ENCODE measurements around the gene SPDEF. TPM values are rescaled to one million over a fixed set of nuclear protein-coding genes. Genes with fewer than 3 reads are reported as not detected.
A peak's percentile ranks its signal among the peaks of the same experiment; 100 is the strongest.

SPDEF gene
- total RNA-seq, 1 experiment from 2014 or later: 0.21 TPM

- no peaks in the 10 kb centered on the region for H3K36me3 ChIP-seq (replicated peaks; ENCODE audit: control insufficient read depth, insufficient read depth, low read length)
- no peaks in the 10 kb centered on the region for H3K27me3 ChIP-seq (ENCODE audit: control insufficient read depth, insufficient read depth, low read length)
- no peak overlapping the region for H3K4me3 ChIP-seq (ENCODE audit: insufficient read depth, low read depth, low read length)
- peak; percentile 49 for DNase-seq
These were observed 18.6 kb upstream of the SPDEF start for GRCh38 chr6:34574647-34575293.

DNA sequence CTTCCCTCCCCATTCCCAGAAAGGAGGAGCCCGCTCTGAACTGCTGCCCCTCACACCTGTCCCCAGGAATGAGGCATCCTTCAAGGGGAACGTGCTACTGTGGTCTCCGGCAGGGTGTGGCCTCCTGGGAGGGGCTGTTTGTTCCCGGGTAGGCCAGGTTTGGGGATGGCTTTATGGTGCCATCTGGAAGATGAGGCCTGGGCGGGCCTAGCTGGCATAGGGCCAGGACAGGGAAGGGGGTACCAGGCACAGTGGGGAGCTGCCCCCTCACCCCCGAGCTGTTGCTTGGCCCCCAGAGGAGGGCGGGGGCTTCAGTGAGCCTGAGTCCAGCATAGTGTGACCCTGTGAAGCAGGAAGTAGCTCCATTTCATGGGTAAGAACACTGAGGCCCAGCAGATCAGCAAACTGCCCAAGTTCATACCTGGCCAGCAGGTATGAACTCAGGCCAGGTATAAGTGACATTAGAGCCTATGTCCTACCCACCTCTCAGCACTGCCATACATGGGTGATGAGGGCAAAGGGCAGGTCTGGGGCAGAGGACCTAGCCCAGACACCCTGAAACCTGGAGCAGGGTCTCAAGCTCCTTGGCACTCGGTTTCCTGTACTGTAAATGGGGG is 17.5 kb upstream of the SPDEF start:
- H3K27me3 ChIP-seq (ENCODE audit: control insufficient read depth, insufficient read depth, low read length): no peaks in the 10 kb centered on the region
- no peak overlapping the region for H3K4me3 ChIP-seq (ENCODE audit: insufficient read depth, low read depth, low read length)
- DNase-seq: peak; percentile 65
- no peaks in the 10 kb centered on the region for H3K36me3 ChIP-seq (replicated peaks; ENCODE audit: control insufficient read depth, insufficient read depth, low read length)

- peak; percentile 37 for DNase-seq
- no peaks in the 10 kb centered on the region for H3K27me3 ChIP-seq (ENCODE audit: control insufficient read depth, insufficient read depth, low read length)
- no peaks in the 10 kb centered on the region for H3K36me3 ChIP-seq (replicated peaks; ENCODE audit: control insufficient read depth, insufficient read depth, low read length)
- no peak overlapping the region for H3K4me3 ChIP-seq (ENCODE audit: insufficient read depth, low read depth, low read length)
These were observed 16.5 kb upstream of the SPDEF start for GRCh38 chr6:34572585-34572984.

GRCh38 chr6:34572021-34572420 is 15.9 kb upstream of the SPDEF start:
- Histone ChIP-seq H3K27me3 (ENCODE audit: control insufficient read depth, insufficient read depth, low read length) (no peaks in the 10 kb centered on the region), H3K36me3 (replicated peaks; ENCODE audit: control insufficient read depth, insufficient read depth, low read length) (no peaks in the 10 kb centered on the region), H3K4me3 (ENCODE audit: insufficient read depth, low read depth, low read length) (no peak overlapping the region)
- DNase-seq: peak; percentile 74

GRCh38 chr6:34571388-34571787 is 15.3 kb upstream of the SPDEF start:
- no peak overlapping the region for H3K4me3 ChIP-seq (ENCODE audit: insufficient read depth, low read depth, low read length)
- peak; percentile 39 for DNase-seq
- no peaks in the 10 kb centered on the region for H3K27me3 ChIP-seq (ENCODE audit: control insufficient read depth, insufficient read depth, low read length)
- no peaks in the 10 kb centered on the region for H3K36me3 ChIP-seq (replicated peaks; ENCODE audit: control insufficient read depth, insufficient read depth, low read length)

- Histone ChIP-seq H3K36me3 (replicated peaks; ENCODE audit: control insufficient read depth, insufficient read depth, low read length) (no peaks in the 10 kb centered on the region), H3K4me3 (ENCODE audit: insufficient read depth, low read depth, low read length) (no peak overlapping the region), H3K27me3 (ENCODE audit: control insufficient read depth, insufficient read depth, low read length) (no peaks in the 10 kb centered on the region)
- DNase-seq: peak; percentile 41
These were observed 14.1 kb upstream of the SPDEF start for GRCh38 chr6:34570066-34570833.

GRCh38 chr6:34569361-34569973 is 13.3 kb upstream of the SPDEF start:
- peak; percentile 25 for DNase-seq
- Histone ChIP-seq H3K36me3 (replicated peaks; ENCODE audit: control insufficient read depth, insufficient read depth, low read length) (no peaks in the 10 kb centered on the region), H3K27me3 (ENCODE audit: control insufficient read depth, insufficient read depth, low read length) (no peaks in the 10 kb centered on the region), H3K4me3 (ENCODE audit: insufficient read depth, low read depth, low read length) (no peak overlapping the region)

DNA sequence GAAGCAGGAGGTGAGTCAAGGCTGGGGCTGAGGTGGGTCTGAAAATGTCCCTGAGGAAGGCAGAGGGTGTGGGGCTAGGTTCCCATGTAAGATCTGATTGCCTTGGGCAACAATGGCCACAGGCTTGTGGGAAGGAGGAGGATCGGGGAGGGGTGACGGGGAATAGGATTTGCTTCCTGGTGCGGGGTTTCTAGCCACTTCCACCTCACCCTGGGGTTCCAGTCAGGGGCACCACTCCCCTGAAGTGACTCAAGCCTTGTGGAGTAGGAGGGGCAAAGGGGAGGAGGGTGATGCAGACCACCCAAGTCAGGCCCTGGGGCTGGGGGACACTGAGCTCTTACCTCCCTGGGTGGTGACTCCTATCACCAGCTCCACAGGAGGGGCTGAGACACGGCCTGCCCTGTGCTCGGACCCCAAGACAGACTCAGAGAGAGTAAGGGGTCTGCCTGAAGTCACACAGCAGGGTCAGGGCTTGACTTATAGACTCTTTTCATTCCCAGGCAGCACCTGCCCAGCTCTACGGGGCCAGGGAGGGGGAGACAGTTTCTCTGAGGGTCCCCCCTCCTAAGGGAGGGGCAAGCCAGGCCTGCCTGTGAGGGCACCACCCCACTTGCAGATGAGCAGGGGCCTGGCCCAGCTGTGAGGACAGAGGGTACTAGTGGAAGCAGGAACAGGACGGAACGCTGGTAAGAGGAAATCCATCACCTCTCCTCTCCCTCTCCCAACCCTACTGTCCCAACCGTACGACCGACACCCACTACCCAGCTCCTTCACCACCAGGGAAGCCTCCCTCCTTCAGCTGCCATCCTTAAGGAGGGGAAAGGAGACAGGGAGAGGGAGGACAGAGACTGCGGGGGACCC is 12.4 kb upstream of the SPDEF start:
- Histone ChIP-seq H3K36me3 (replicated peaks; ENCODE audit: control insufficient read depth, insufficient read depth, low read length) (no peaks in the 10 kb centered on the region), H3K4me3 (ENCODE audit: insufficient read depth, low read depth, low read length) (no peak overlapping the region), H3K27me3 (ENCODE audit: control insufficient read depth, insufficient read depth, low read length) (no peaks in the 10 kb centered on the region)
- peak; percentile 70 for DNase-seq

- peak; percentile 48 for DNase-seq
- Histone ChIP-seq H3K36me3 (replicated peaks; ENCODE audit: control insufficient read depth, insufficient read depth, low read length) (no peaks in the 10 kb centered on the region), H3K27me3 (ENCODE audit: control insufficient read depth, insufficient read depth, low read length) (no peaks in the 10 kb centered on the region), H3K4me3 (ENCODE audit: insufficient read depth, low read depth, low read length) (no peak overlapping the region)
These were observed 10.9 kb upstream of the SPDEF start for GRCh38 chr6:34566830-34567546.

DNA sequence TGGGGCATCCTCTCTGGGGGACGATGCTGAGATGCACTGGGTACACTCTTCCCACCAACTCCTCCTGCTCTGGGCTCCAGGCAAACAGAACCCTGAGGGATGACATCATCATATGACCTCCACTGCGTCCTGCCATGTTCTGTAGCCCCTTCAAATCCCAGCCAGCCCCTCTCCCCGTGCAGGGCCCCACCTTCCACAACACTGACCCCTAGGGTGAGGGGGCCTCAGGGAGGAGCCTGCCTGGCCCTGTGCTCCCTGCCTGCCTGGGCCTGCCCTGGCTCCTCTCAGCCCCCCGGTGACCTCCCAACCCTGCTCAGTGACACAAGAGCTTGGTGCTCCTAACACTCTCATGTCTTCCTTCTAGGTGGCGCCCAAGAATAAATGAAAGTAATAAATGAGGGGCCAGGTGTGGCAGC is 9.6 kb upstream of the SPDEF start:
- H3K4me3 ChIP-seq (ENCODE audit: insufficient read depth, low read depth, low read length): no peak overlapping the region
- peak; percentile 75 for DNase-seq
- no peaks in the 10 kb centered on the region for H3K27me3 ChIP-seq (ENCODE audit: control insufficient read depth, insufficient read depth, low read length)
- no peaks in the 10 kb centered on the region for H3K36me3 ChIP-seq (replicated peaks; ENCODE audit: control insufficient read depth, insufficient read depth, low read length)

- Histone ChIP-seq H3K4me3 (ENCODE audit: insufficient read depth, low read depth, low read length) (no peak overlapping the region), H3K36me3 (replicated peaks; ENCODE audit: control insufficient read depth, insufficient read depth, low read length) (no peaks in the 10 kb centered on the region), H3K27me3 (ENCODE audit: control insufficient read depth, insufficient read depth, low read length) (no peaks in the 10 kb centered on the region)
- no peak for DNase-seq
These were observed 8.1 kb upstream of the SPDEF start for GRCh38 chr6:34564181-34564580.

GRCh38 chr6:34563513-34563870 is 7.4 kb upstream of the SPDEF start:
- no peaks in the 10 kb centered on the region for H3K27me3 ChIP-seq (ENCODE audit: control insufficient read depth, insufficient read depth, low read length)
- peak; percentile 28 for DNase-seq
- H3K4me3 ChIP-seq (ENCODE audit: insufficient read depth, low read depth, low read length): no peak overlapping the region
- no peaks in the 10 kb centered on the region for H3K36me3 ChIP-seq (replicated peaks; ENCODE audit: control insufficient read depth, insufficient read depth, low read length)

DNA sequence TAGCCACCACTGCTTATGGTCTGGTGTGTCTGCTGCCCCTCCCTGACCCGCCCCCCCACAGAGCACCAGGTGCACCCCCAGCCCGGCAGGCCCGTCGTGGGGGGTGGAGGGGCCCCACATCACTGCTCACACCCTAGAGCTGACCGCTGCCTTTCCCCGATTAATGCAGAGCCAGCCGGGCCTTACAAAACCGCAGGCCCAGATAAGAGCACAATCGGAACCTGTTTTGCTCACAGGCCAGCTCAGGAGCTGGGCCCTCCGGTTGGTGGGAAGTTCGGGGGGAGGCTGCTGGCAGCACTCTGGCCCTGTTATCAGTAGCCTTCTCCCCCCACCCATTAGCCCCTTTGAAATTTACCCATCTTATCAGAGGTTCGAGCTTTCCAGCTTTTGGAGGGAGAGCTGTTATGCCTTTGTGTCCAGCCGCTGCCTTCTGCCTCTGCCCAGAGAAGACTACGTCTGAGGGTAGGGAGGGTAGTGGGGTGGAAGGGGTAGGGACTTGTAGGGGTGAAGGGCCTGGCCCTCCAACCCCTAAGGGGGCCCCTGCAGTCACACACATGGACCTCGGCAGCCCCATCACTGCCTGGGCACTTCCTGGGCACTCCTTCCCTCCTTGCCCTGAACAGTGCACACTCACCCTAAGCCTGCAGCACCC is 6.9 kb upstream of the SPDEF start:
- no peak overlapping the region for H3K4me3 ChIP-seq (ENCODE audit: insufficient read depth, low read depth, low read length)
- H3K36me3 ChIP-seq (replicated peaks; ENCODE audit: control insufficient read depth, insufficient read depth, low read length): no peaks in the 10 kb centered on the region
- no peaks in the 10 kb centered on the region for H3K27me3 ChIP-seq (ENCODE audit: control insufficient read depth, insufficient read depth, low read length)
- no peak for DNase-seq

Data from H7 (cell line).